SH-SY5Y (cell line): ENCODE data around the gene MAP3K20.

Experiments
- GATA2 ChIP-seq: IDR thresholded peaks from 2 replicates; pipeline ENCODE4 v1.6.1; 2011; ENCODE audit warnings: mild to moderate bottlenecking, low read depth, low read length
- GATA3 ChIP-seq: IDR thresholded peaks from 2 replicates; pipeline ENCODE4 v1.6.1; 2011; ENCODE audit warnings: low read depth, mild to moderate bottlenecking, low read length, moderate library complexity

DNA sequence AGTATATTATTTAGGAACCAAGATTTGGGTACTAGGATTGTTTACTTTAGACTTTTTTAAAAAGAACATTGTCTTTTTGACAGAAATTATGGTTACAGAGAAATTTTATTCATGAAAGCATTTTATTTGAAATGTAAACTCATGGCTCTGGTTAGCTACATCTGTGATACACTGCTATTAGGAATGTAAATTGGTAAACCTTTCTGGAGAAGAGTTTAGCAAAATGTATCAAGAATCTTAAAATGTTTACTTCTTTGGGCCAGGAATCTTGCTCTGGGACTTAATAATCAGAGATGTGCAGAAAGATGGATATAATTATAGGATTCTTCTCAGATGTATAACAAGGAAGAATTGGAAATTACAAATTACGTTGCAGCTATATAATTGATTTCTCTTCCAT, 19.7 kb downstream of the MAP3K20 start:
- TF ChIP-seq GATA2 = no peak
- no peak for TF ChIP-seq GATA3
